Astrocyte (in vitro differentiated cells and primary cell): Measurements from ENCODE around the gene HSPB7. TPM values are rescaled to one million over a fixed set of nuclear protein-coding genes. Genes with fewer than 3 reads are reported as not detected.

Source experiments
- DNase-seq: peaks from one replicate; pipeline ENCODE4 v3.0.0-alpha.2; 2010; ENCODE audit warnings: low read depth
- FAIRE-seq: peaks from 2 replicates; lab custom pipeline; 2011; peaks lifted over from hg19 to GRCh38; lab: Jason Lieb, UNC
- H2AFZ ChIP-seq: 2 replicates; pipeline ENCODE4 v1.6.0; 2012; ENCODE audit warnings: low read depth, low read length, inconsistent platforms
- H3K27ac ChIP-seq: 2 replicates; pipeline ENCODE4 v1.5.1; 2011; ENCODE audit warnings: low read depth, low read length, inconsistent platforms
- H3K27me3 ChIP-seq: 2 replicates; pipeline ENCODE4 v1.6.0; 2011; ENCODE audit warnings: low read length, inconsistent platforms; ENCODE audit not compliant: insufficient read depth
- H3K36me3 ChIP-seq: 2 replicates; pipeline ENCODE4 v1.5.1; 2011; ENCODE audit warnings: low read length, inconsistent platforms; ENCODE audit not compliant: insufficient read depth
- H3K4me1 ChIP-seq: 2 replicates; pipeline ENCODE4 v1.5.1; 2011; ENCODE audit warnings: low read length, inconsistent platforms; ENCODE audit not compliant: insufficient read depth
- H3K4me2 ChIP-seq: 2 replicates; pipeline ENCODE4 v1.6.0; 2012; ENCODE audit warnings: low read length, inconsistent platforms
- H3K4me3 ChIP-seq: 2 replicates; pipeline ENCODE4 v1.5.1; 2011; ENCODE audit warnings: low read depth, mild to moderate bottlenecking, low read length, inconsistent platforms; ENCODE audit not compliant: insufficient read depth
- H3K79me2 ChIP-seq: 2 replicates; pipeline ENCODE4 v1.6.0; 2012; ENCODE audit warnings: mild to moderate bottlenecking, low read length, inconsistent platforms; ENCODE audit not compliant: insufficient read depth
- H3K9ac ChIP-seq: 2 replicates; pipeline ENCODE4 v1.6.0; 2012; ENCODE audit warnings: mild to moderate bottlenecking, low read length, inconsistent platforms
- H3K9me3 ChIP-seq: 2 replicates; pipeline ENCODE4 v1.5.1; 2012; ENCODE audit warnings: low read depth, mild to moderate bottlenecking, low read length, inconsistent platforms; ENCODE audit not compliant: insufficient read depth
- H4K20me1 ChIP-seq: 2 replicates; pipeline ENCODE4 v1.6.0; 2012; ENCODE audit warnings: low read length, inconsistent platforms; ENCODE audit not compliant: insufficient read depth
- H3K27ac Mint-ChIP-seq: one replicate; pipeline ENCODE4 v1.8.0; 2021; ENCODE audit warnings: mild to moderate bottlenecking, mixed read lengths; ENCODE audit not compliant: unreplicated experiment
- H3K27me3 Mint-ChIP-seq: one replicate; pipeline ENCODE4 v1.8.0; 2021; ENCODE audit warnings: low read depth, mixed read lengths; ENCODE audit not compliant: unreplicated experiment
- H3K36me3 Mint-ChIP-seq: one replicate; pipeline ENCODE4 v1.8.0; 2021; ENCODE audit warnings: low read depth, mixed read lengths; ENCODE audit not compliant: unreplicated experiment
- H3K4me1 Mint-ChIP-seq: one replicate; pipeline ENCODE4 v1.8.0; 2021; ENCODE audit warnings: low read depth, mixed read lengths; ENCODE audit not compliant: unreplicated experiment
- H3K4me3 Mint-ChIP-seq: one replicate; pipeline ENCODE4 v1.8.0; 2021; ENCODE audit warnings: mild to moderate bottlenecking, moderate library complexity, mixed read lengths; ENCODE audit not compliant: unreplicated experiment
- H3K9me3 Mint-ChIP-seq: one replicate; pipeline ENCODE4 v1.8.0; 2021; ENCODE audit warnings: mild to moderate bottlenecking, mixed read lengths; ENCODE audit not compliant: unreplicated experiment
- EZH2 ChIP-seq: IDR thresholded peaks from 2 replicates; pipeline ENCODE4 v1.6.1; 2012; ENCODE audit warnings: mild to moderate bottlenecking, low read length, inconsistent platforms; ENCODE audit not compliant: insufficient read depth
- total RNA-seq: library from RNA; stranded (reverse); gene quantifications from 2 replicates; pipeline ENCODE4 v1.2.1, GENCODE V29; 2021
- TF ChIP-seq, protein P1 (sequence below): IDR thresholded peaks from 2 replicates; pipeline ENCODE4 v1.5.1; 2011; ENCODE audit warnings: low read depth, mild to moderate bottlenecking, inconsistent platforms, low read length, moderate library complexity; ENCODE audit not compliant: insufficient read depth

Gene HSPB7
- total RNA-seq, 1 donor from 2014 or later = 0.45 TPM

DNA sequence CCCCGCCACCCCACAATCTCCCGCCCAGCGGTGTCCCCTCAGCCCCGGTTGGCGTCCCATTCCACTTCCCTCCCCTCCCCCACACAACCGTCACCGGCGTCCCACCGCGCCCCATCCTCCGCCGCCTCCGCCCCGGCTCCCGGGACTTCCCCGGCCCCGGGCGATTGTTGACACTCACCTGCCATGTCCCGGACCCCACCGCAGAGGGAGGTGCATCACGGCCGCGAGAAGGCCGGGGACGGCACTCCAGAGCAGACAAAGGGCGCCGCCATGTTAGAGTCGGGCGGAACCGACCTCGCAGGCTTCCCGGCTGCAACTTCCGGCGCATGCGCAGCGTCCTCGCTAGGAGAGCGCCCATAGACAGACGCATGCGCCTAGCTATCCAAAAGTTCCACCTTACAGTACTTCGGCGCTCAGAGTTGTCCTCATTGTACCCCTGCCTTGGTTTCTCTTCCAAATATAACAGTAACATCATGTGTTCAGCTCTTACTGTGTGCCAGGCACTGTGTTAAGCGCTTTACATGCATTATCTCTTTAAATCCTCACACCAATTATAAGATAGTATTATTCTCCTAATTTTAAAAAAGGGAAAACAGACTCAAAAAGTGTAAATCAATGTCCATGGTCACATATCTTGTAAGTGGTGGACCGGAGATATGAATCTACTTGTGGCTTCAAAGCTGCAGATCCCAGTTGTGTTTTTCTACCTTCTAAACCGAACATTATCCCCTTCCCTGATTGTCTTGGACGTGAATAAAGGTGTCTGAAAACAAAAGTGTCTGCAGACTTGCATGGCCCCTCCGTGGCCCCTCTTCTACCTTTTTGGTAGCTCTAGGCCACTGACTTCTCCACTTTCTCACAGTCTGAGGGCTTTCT lies 41.8 kb downstream of the HSPB7 start, which contains the start of gene ZBTB17:
Gene ZBTB17, minus strand, starts transcription at position 297 of the 876 bp plus-strand sequence. CDS start 27,606 bp downstream, outside the sequence.
- Histone ChIP-seq H4K20me1 (peaks cover 36% of the 10 kb centered on the region), H3K4me1 (peaks cover 4% of the 10 kb centered on the region), H3K27me3 (no peaks in the 10 kb centered on the region), H2AFZ (peak within 1 kb of the TSS; percentile 83), H3K4me2 (peak within 1 kb of the TSS; percentile 89), H3K9ac (peak within 1 kb of the TSS; percentile 87), H3K79me2 (peaks cover 45% of the 10 kb centered on the region), H3K36me3 (peaks cover 10% of the 10 kb centered on the region), H3K4me3 (peak within 1 kb of the TSS; percentile 70), H3K9me3 (no peaks in the 10 kb centered on the region), H3K27ac (peak within 1 kb of the TSS; percentile 88)
- no peaks in the 10 kb centered on the region for H3K4me1 Mint-ChIP-seq
- TF ChIP-seq, protein P1, sequence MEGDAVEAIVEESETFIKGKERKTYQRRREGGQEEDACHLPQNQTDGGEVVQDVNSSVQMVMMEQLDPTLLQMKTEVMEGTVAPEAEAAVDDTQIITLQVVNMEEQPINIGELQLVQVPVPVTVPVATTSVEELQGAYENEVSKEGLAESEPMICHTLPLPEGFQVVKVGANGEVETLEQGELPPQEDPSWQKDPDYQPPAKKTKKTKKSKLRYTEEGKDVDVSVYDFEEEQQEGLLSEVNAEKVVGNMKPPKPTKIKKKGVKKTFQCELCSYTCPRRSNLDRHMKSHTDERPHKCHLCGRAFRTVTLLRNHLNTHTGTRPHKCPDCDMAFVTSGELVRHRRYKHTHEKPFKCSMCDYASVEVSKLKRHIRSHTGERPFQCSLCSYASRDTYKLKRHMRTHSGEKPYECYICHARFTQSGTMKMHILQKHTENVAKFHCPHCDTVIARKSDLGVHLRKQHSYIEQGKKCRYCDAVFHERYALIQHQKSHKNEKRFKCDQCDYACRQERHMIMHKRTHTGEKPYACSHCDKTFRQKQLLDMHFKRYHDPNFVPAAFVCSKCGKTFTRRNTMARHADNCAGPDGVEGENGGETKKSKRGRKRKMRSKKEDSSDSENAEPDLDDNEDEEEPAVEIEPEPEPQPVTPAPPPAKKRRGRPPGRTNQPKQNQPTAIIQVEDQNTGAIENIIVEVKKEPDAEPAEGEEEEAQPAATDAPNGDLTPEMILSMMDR = no peak
- no peak for TF ChIP-seq EZH2
- H3K27me3 Mint-ChIP-seq = peaks cover 2% of the 10 kb centered on the region
- H3K27ac Mint-ChIP-seq = peak within 1 kb of the TSS; percentile 58
- peak within 1 kb of the TSS; percentile 94 for H3K4me3 Mint-ChIP-seq
- peaks cover 5% of the 10 kb centered on the region for H3K36me3 Mint-ChIP-seq
- no peaks in the 10 kb centered on the region for H3K9me3 Mint-ChIP-seq
- peak; percentile 71 for DNase-seq
- no peak for FAIRE-seq

DNA sequence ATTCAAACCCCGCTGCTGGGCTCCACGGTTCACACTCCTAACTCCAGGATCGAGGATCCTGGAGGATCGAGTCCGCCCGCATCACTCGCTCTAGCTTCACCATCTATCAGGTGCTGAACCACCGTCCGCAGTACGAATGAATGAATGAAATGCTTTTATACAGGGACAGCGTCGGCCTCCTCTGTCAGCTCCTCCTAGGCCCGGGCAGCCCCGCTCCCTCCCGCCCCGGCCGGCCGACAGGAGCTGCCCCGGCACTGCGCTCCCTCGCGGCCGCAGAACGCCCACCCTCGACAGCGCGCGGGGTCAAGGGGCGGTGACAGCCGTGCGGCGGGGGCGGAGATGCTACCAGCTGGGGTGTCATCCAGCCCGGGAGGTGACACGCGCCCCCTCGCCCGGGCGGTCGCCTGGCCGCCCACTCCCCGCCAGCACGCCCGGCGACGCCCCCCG lies 42.5 kb downstream of the HSPB7 start:
- TF ChIP-seq, protein P1 = no peak
- TF ChIP-seq EZH2 = no peak
- Histone ChIP-seq H3K27ac (peak overlapping the region; percentile 88), H4K20me1 (peaks cover 36% of the 10 kb centered on the region), H3K27me3 (no peaks in the 10 kb centered on the region), H3K9ac (peak overlapping the region; percentile 87), H3K9me3 (no peaks in the 10 kb centered on the region), H3K4me1 (peaks cover 4% of the 10 kb centered on the region), H3K4me3 (peak overlapping the region; percentile 70), H2AFZ (peak overlapping the region; percentile 58), H3K36me3 (peaks cover 10% of the 10 kb centered on the region), H3K4me2 (peak overlapping the region; percentile 89), H3K79me2 (peaks cover 49% of the 10 kb centered on the region)
- FAIRE-seq (no peak), DNase-seq (peak; percentile 32)
- Mint-ChIP-seq H3K4me3 (peak overlapping the region; percentile 94), H3K27me3 (no peaks in the 10 kb centered on the region), H3K9me3 (no peaks in the 10 kb centered on the region), H3K27ac (peak overlapping the region; percentile 58), H3K36me3 (peaks cover 5% of the 10 kb centered on the region), H3K4me1 (no peaks in the 10 kb centered on the region)
